Measurements from ENCODE around the gene NR2F1-AS1.

NR2F1-AS1 gene

DNA sequence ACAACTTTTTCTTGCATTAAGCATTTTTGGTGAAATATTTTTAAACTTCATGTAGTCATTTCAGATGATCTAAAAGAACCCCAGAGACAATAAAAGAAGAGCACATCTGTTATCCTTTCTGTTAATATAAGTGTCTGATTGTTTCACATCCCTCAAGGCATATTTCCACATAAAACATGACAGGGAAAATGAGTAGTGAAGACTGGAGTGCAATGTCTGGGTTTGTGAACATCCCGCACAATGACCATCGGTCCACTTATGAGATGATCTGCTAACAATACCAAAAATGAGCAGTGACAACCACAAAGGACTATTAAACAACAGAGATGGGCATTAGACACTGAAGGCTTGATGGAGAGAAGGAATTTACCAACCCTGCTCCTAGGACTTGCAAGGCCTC lies 209.1 kb downstream of the NR2F1-AS1 start:
- H3K27me3 ChIP-seq (ENCODE audit: control insufficient read depth, insufficient read depth, low read length) = no peaks in the 10 kb centered on the region
- TF ChIP-seq, protein P1, sequence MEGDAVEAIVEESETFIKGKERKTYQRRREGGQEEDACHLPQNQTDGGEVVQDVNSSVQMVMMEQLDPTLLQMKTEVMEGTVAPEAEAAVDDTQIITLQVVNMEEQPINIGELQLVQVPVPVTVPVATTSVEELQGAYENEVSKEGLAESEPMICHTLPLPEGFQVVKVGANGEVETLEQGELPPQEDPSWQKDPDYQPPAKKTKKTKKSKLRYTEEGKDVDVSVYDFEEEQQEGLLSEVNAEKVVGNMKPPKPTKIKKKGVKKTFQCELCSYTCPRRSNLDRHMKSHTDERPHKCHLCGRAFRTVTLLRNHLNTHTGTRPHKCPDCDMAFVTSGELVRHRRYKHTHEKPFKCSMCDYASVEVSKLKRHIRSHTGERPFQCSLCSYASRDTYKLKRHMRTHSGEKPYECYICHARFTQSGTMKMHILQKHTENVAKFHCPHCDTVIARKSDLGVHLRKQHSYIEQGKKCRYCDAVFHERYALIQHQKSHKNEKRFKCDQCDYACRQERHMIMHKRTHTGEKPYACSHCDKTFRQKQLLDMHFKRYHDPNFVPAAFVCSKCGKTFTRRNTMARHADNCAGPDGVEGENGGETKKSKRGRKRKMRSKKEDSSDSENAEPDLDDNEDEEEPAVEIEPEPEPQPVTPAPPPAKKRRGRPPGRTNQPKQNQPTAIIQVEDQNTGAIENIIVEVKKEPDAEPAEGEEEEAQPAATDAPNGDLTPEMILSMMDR (IDR thresholded peaks at IDR 0.05) = no peak
- no peaks in the 10 kb centered on the region for H3K36me3 ChIP-seq (ENCODE audit: control insufficient read depth, insufficient read depth, low read length)
- H3K9me3 ChIP-seq (ENCODE audit: control insufficient read depth, low read length) = no peaks in the 10 kb centered on the region
- no peaks in the 10 kb centered on the region for H3K4me1 ChIP-seq
- no peak overlapping the region for H3K4me3 ChIP-seq (ENCODE audit: low read depth, low read length)
- H3K27ac ChIP-seq = no peak overlapping the region
- no peaks in the 10 kb centered on the region for H3K79me2 ChIP-seq
- H2AFZ ChIP-seq = no peak overlapping the region
- no peak overlapping the region for H3K4me2 ChIP-seq (ENCODE audit: low read length)
- H3K9ac ChIP-seq = no peak overlapping the region

DNA sequence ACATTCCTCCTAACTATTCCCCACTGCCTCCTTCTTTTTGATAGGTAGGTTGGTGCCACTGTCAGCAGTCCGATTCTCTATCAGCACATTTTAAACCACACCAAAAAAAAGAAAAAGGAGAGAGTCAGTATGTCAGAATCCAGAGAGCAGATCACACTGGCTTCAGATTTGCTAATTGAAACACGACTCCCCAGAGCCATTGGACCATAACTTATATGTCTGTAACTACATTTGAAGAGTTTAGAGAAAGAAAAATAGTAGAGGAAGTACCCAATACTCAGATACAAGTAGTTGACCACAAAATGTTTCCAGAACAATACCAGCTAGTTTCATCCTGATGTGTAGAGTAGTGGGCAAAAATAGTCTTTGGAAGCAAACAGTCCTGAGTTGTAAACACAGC lies 216.6 kb downstream of the NR2F1-AS1 start:
- H3K4me2 ChIP-seq (ENCODE audit: low read length) = no peak overlapping the region
- no peak overlapping the region for H2AFZ ChIP-seq
- no peak overlapping the region for H3K9ac ChIP-seq
- H3K27me3 ChIP-seq (ENCODE audit: control insufficient read depth, insufficient read depth, low read length) = no peaks in the 10 kb centered on the region
- H3K4me3 ChIP-seq (ENCODE audit: low read depth, low read length) = no peak overlapping the region
- no peaks in the 10 kb centered on the region for H3K4me1 ChIP-seq
- H3K79me2 ChIP-seq = no peaks in the 10 kb centered on the region
- no peaks in the 10 kb centered on the region for H3K36me3 ChIP-seq (ENCODE audit: control insufficient read depth, insufficient read depth, low read length)
- no peaks in the 10 kb centered on the region for H3K9me3 ChIP-seq (ENCODE audit: control insufficient read depth, low read length)
- TF ChIP-seq, protein P1 (IDR thresholded peaks at IDR 0.05) = no peak
- no peak overlapping the region for H3K27ac ChIP-seq

DNA sequence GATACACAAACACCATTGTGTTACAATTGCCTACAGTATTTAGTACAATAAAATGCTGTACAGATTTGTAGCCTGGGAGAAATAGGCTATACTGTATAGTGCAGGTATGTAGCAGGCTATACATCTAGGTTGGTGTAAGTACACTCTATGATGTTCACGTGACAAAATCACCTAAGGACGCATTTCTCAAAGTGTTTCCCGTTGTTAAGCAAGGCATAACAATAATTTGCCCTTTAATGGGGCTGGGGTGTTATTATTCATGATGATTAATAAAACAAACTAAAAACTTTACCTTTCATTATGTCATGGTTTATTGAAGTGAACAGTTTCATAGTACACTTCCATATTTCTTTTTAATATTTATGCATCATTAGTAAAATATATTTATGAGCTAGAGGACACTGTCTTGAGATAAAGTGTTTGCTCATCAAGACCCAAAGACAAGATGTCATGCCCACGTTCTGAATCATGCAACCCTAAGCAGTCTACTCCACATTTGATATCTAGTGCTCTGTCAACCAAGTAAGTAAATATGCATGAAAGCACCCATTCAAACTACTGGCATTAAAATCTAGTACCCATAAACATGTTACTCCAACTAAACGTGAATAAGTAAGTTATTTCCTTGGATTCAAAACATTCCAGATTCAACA lies 220.5 kb downstream of the NR2F1-AS1 start:
- Histone ChIP-seq H3K27ac (no peak overlapping the region), H3K4me3 (ENCODE audit: low read depth, low read length) (no peak overlapping the region), H2AFZ (no peak overlapping the region), H3K36me3 (ENCODE audit: control insufficient read depth, insufficient read depth, low read length) (no peaks in the 10 kb centered on the region), H3K9ac (no peak overlapping the region), H3K79me2 (no peaks in the 10 kb centered on the region), H3K4me2 (ENCODE audit: low read length) (no peak overlapping the region), H3K9me3 (ENCODE audit: control insufficient read depth, low read length) (no peaks in the 10 kb centered on the region), H3K27me3 (ENCODE audit: control insufficient read depth, insufficient read depth, low read length) (no peaks in the 10 kb centered on the region), H3K4me1 (no peaks in the 10 kb centered on the region)
- TF ChIP-seq, protein P1 (IDR thresholded peaks at IDR 0.05) = no peak

DNA sequence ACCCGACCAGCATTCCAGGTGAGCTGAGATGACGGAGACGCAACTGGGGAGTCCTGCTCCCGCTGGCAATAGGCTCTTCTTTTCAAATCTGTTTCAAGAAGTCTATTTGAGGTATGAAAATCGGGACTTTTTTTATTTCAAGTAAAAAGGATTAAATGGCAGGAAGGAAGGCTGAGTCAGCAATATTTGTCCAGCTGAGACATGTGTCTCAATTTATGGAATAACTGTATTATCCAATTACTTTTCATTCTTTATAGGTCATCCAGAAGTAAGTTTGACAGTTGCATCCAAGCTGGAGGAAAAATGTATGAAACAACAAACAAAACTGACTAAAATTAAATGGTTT lies 221.1 kb downstream of the NR2F1-AS1 start:
- H3K36me3 ChIP-seq (ENCODE audit: control insufficient read depth, insufficient read depth, low read length) = no peaks in the 10 kb centered on the region
- H3K9me3 ChIP-seq (ENCODE audit: control insufficient read depth, low read length) = no peaks in the 10 kb centered on the region
- no peak overlapping the region for H3K9ac ChIP-seq
- H3K4me3 ChIP-seq (ENCODE audit: low read depth, low read length) = no peak overlapping the region
- TF ChIP-seq, protein P1 (IDR thresholded peaks at IDR 0.05) = no peak
- no peaks in the 10 kb centered on the region for H3K27me3 ChIP-seq (ENCODE audit: control insufficient read depth, insufficient read depth, low read length)
- H3K27ac ChIP-seq = peak overlapping the region; percentile 9
- H3K4me1 ChIP-seq = no peaks in the 10 kb centered on the region
- H2AFZ ChIP-seq = no peak overlapping the region
- H3K79me2 ChIP-seq = no peaks in the 10 kb centered on the region
- H3K4me2 ChIP-seq (ENCODE audit: low read length) = no peak overlapping the region
